Mammary epithelial cell (primary cell): ENCODE results near the gene CDC16.

ENCODE experiments used
- CTCF ChIP-seq, 2 donors: IDR thresholded peaks in 1 of 2; conservative IDR thresholded peaks in 1 of 2; 2 replicates each; pipeline ENCODE4 v1.5.1; 2011 to 2012; ENCODE audit warnings: inconsistent platforms in 2 of 2, low read length in 2 of 2, mild to moderate bottlenecking in 2 of 2, control low read depth in 1 of 2, low read depth in 1 of 2; ENCODE audit not compliant: insufficient read depth in 1 of 2; ENCODE audit errors: extremely low read depth in 1 of 2
- EZH2 ChIP-seq: IDR thresholded peaks from 2 replicates; pipeline ENCODE4 v1.6.1; 2012; ENCODE audit warnings: low read length, inconsistent platforms, borderline replicate concordance

- TF ChIP-seq CTCF (conservative IDR thresholded peaks at IDR 0.05 in 1 of 2, IDR thresholded peaks at IDR 0.05 in 1 of 2; ENCODE audit: extremely low read depth in 1 of 2, insufficient read depth in 1 of 2, low read depth in 1 of 2, low read length in 2 of 2) (no peak), EZH2 (no peak)
Observed at GRCh38 chr13:114313061-114313860, 78.6 kb downstream of the CDC16 start.
